OCI-LY7 (cell line): ENCODE data around the gene PRRX1.

Source experiments
- EZH2phosphoT487 ChIP-seq: fragments of 200-600 bp; sonication (generic); IDR thresholded peaks from 2 replicates; pipeline ENCODE4 v1.6.1; 2018; ENCODE audit warnings: low read depth, borderline replicate concordance, mild to moderate bottlenecking, mixed run types, antibody characterized with exemption, low read length, moderate library complexity, mixed read lengths
- TF ChIP-seq, protein P1 (sequence below): fragments of 200-600 bp; sonication (generic); conservative IDR thresholded peaks from 2 replicates; pipeline ENCODE4 v1.5.1; 2014; ENCODE audit warnings: mild to moderate bottlenecking, antibody characterized with exemption, low read length, moderate library complexity, mixed read lengths

- TF ChIP-seq, protein P1, sequence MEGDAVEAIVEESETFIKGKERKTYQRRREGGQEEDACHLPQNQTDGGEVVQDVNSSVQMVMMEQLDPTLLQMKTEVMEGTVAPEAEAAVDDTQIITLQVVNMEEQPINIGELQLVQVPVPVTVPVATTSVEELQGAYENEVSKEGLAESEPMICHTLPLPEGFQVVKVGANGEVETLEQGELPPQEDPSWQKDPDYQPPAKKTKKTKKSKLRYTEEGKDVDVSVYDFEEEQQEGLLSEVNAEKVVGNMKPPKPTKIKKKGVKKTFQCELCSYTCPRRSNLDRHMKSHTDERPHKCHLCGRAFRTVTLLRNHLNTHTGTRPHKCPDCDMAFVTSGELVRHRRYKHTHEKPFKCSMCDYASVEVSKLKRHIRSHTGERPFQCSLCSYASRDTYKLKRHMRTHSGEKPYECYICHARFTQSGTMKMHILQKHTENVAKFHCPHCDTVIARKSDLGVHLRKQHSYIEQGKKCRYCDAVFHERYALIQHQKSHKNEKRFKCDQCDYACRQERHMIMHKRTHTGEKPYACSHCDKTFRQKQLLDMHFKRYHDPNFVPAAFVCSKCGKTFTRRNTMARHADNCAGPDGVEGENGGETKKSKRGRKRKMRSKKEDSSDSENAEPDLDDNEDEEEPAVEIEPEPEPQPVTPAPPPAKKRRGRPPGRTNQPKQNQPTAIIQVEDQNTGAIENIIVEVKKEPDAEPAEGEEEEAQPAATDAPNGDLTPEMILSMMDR = no peak
- no peak for TF ChIP-seq EZH2phosphoT487
Observed at GRCh38 chr1:170714163-170714562, 50.2 kb downstream of the PRRX1 start.
